ENCODE results near the gene CAMK1D. TPM values are rescaled to one million over a fixed set of nuclear protein-coding genes. Genes with fewer than 3 reads are reported as not detected.

Gene CAMK1D
- total and polyA plus RNA-seq, 10 of the 15 experiments (the other 5 are each of a cell fraction or from before 2014, with no cell fraction given) = 2.1 to 35.5 (median 14.7) TPM

DNA sequence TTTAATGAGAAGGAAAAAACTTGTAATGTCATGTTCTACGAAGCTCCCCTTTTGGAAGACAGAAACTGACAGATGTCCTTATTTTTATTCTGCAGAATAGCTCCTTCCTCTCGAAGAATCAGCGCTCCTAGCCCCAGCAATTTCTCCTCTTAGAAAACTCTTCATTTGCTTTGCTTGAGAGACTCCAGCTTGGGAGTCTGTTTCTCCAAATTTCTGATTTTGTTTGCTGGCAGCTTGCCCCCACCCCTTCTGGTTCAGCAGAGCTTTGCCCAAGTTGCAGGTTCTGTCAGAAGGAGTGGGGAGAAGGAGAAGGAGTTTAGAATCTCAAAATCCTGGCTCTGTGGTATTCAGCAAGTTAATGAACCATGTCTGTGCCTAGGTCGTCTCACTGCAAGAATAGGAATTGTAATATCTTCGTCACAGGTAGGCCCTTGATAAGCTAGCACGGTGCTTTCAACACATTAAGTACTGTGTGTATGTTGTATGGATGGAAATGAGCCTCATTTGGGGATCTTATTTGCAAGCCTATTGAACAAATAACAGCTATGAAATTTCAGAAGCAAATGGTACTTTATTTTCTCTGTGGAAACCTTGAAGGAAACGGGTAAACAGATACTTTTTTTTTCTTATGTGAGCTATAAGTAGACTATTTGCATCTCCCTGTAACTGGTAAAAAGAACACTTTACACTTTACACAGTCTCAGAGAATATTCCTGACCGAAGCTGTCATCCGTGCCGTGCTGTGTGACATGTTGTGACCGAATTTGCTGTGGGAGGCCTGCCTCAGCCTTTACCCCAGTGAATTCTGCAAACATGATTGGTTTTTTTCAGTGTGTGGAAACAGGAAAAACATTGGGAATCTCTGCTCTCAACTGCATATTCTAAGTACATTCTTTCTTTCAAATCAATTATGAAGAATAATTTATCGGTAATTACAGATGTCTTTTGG is 290.9 kb downstream of the CAMK1D start:
- in situ Hi-C loops (cut with MboI) (no loop called here), intact Hi-C loops (cut with micrococcal nuclease; ENCODE audit: unreplicated experiment) (no loop called here)
- ChIA-PET RAD21 (ENCODE audit: unreplicated experiment) (interaction anchor here (1.1 kb wide), 1 partner anchor 16 kb away, joined by 5 read pairs; no protein-coding TSS in a partner anchor), SMC1A (ENCODE audit: uncharacterized antibody, unreplicated experiment) (interaction anchor here (0.7 to 1.1 kb wide), 3 partner anchors 9 to 29 kb away, joined by 3 read pairs; no protein-coding TSS in a partner anchor), POLR2A (interaction anchor here (0.6 kb wide), 1 partner anchor 20 kb away, joined by 3 read pairs; no protein-coding TSS in a partner anchor), CTCF (interaction anchor here (0.6 to 3.4 kb wide), 4 partner anchors 8 to 376 kb away, joined by 3 to 12 read pairs (median 4); no protein-coding TSS in a partner anchor)
- Histone ChIP-seq H3K4me1 (ENCODE audit: control insufficient read depth, insufficient read depth, low read length) (no peaks in the 10 kb centered on the region; the same call in 1 of the 2 replicates), H3K4me3 (no peak overlapping the region), H3K27me3 (replicated peaks in 1 of 2; ENCODE audit: control insufficient read depth in 2 of 2, insufficient read depth in 2 of 2, low read length in 1 of 2) (no peaks in the 10 kb centered on the region), H3K9me3 (replicated peaks; ENCODE audit: control insufficient read depth, insufficient read depth, low read length) (no peaks in the 10 kb centered on the region), H3K27ac (ENCODE audit: control insufficient read depth, insufficient read depth) (no peak overlapping the region), H3K4me2 (ENCODE audit: control insufficient read depth, insufficient read depth) (no peak overlapping the region), H3K36me3 (ENCODE audit: control insufficient read depth in 2 of 2, insufficient read depth in 2 of 2, low read length in 1 of 2) (no peaks in the 10 kb centered on the region), H4K20me1 (ENCODE audit: control insufficient read depth, insufficient read depth) (no peaks in the 10 kb centered on the region), H2AFZ (ENCODE audit: control insufficient read depth, low read depth, low read length) (no peak overlapping the region), H3K79me2 (ENCODE audit: control insufficient read depth, insufficient read depth, low read length) (no peaks in the 10 kb centered on the region; the same call in 1 of the 2 replicates), H3K9ac (ENCODE audit: control insufficient read depth, insufficient read depth, low read length) (no peak overlapping the region)
- 82% methylated on average over 12 of the region's 12 CpGs for WGBS (ENCODE audit: insufficient coverage, insufficient replicate concordance, low lambda C conversion rate, missing lambda C conversion rate)
- BruUV-seq (replicated peaks) = TSS peak; percentile 20
- ATAC-seq = no peak
- no peak for FAIRE-seq
- no peak for DNase-seq (ENCODE audit: low read depth, low spot score)
- TF ChIP-seq CEBPB (IDR thresholded peaks at IDR 0.05; ENCODE audit: borderline replicate concordance in 1 of 2, low read depth in 2 of 2, low read length in 2 of 2) = no peak

DNA sequence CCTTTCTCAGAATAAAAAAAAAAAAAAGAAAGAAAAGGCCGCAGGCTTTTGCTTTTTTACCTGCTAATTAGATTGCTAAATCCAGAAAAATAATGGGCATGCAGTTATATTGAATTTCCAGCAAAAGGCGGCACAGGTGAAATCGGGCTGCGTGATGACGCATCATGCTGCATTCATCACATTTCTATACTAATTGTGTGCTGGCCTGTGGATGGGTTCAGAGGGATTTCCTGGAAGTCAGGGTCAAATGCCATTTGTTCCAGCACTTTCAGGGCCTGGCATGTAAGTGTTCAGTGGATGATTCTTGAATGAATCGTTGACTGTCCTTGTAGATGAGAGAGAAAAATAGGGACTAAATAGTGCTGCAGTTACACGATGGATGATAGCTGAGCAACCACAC is 292.7 kb downstream of the CAMK1D start:
- ATAC-seq (no peak), FAIRE-seq (no peak), DNase-seq (ENCODE audit: low read depth, low spot score) (no peak)
- no peak overlapping the region for H3K4me3 ChIP-seq
- no peak overlapping the region for H3K4me2 ChIP-seq (ENCODE audit: control insufficient read depth, insufficient read depth)
- 95% methylated on average over 7 of the region's 7 CpGs for WGBS (ENCODE audit: insufficient coverage, insufficient replicate concordance, low lambda C conversion rate, missing lambda C conversion rate)
- ChIA-PET POLR2A (no interaction called here), CTCF (no interaction called here), SMC1A (ENCODE audit: uncharacterized antibody, unreplicated experiment) (interaction anchor here (0.8 kb wide), 1 partner anchor 10 kb away, joined by 3 read pairs; no protein-coding TSS in a partner anchor), RAD21 (ENCODE audit: unreplicated experiment) (no interaction called here)
- H3K9me3 ChIP-seq (replicated peaks; ENCODE audit: control insufficient read depth, insufficient read depth, low read length) = no peaks in the 10 kb centered on the region
- H3K27ac ChIP-seq (ENCODE audit: control insufficient read depth, insufficient read depth) = no peak overlapping the region
- no peaks in the 10 kb centered on the region for H3K36me3 ChIP-seq (ENCODE audit: control insufficient read depth in 2 of 2, insufficient read depth in 2 of 2, low read length in 1 of 2)
- intact Hi-C loops (cut with micrococcal nuclease; ENCODE audit: unreplicated experiment) (no loop called here), in situ Hi-C loops (cut with MboI) (no loop called here)
- no peaks in the 10 kb centered on the region for H3K27me3 ChIP-seq (replicated peaks in 1 of 2; ENCODE audit: control insufficient read depth in 2 of 2, insufficient read depth in 2 of 2, low read length in 1 of 2)
- no peak overlapping the region for H3K9ac ChIP-seq (ENCODE audit: control insufficient read depth, insufficient read depth, low read length)
- no peak overlapping the region for H2AFZ ChIP-seq (ENCODE audit: control insufficient read depth, low read depth, low read length)
- no TSS peak for BruUV-seq (replicated peaks)
- H3K79me2 ChIP-seq (ENCODE audit: control insufficient read depth, insufficient read depth, low read length) = no peaks in the 10 kb centered on the region
- H4K20me1 ChIP-seq (ENCODE audit: control insufficient read depth, insufficient read depth) = no peaks in the 10 kb centered on the region
- H3K4me1 ChIP-seq (ENCODE audit: control insufficient read depth, insufficient read depth, low read length) = no peaks in the 10 kb centered on the region; the same call in 1 of the 2 replicates
- TF ChIP-seq RBBP5 (conservative IDR thresholded peaks at IDR 0.05) (no peak), ZNF622 (IDR thresholded peaks at IDR 0.05) (no peak), STAT3 (IDR thresholded peaks at IDR 0.05; ENCODE audit: low read depth, low read length) (no peak), BCL11A (IDR thresholded peaks at IDR 0.05; ENCODE audit: low read depth, low read length) (no peak), HCFC1 (IDR thresholded peaks at IDR 0.05; ENCODE audit: low read length) (no peak), JUNB (IDR thresholded peaks at IDR 0.05) (no peak), NFXL1 (IDR thresholded peaks at IDR 0.05; ENCODE audit: borderline replicate concordance) (no peak), PAX8 (IDR thresholded peaks at IDR 0.05) (no peak)
- TF ChIP-seq, protein P1, sequence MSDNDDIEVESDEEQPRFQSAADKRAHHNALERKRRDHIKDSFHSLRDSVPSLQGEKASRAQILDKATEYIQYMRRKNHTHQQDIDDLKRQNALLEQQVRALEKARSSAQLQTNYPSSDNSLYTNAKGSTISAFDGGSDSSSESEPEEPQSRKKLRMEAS (IDR thresholded peaks at IDR 0.05; ENCODE audit: low read depth, low read length) = no peak
- TF ChIP-seq, protein P2, sequence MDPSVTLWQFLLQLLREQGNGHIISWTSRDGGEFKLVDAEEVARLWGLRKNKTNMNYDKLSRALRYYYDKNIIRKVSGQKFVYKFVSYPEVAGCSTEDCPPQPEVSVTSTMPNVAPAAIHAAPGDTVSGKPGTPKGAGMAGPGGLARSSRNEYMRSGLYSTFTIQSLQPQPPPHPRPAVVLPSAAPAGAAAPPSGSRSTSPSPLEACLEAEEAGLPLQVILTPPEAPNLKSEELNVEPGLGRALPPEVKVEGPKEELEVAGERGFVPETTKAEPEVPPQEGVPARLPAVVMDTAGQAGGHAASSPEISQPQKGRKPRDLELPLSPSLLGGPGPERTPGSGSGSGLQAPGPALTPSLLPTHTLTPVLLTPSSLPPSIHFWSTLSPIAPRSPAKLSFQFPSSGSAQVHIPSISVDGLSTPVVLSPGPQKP (IDR thresholded peaks at IDR 0.05; ENCODE audit: low read depth, low read length) = no peak
- TF ChIP-seq, protein P3, sequence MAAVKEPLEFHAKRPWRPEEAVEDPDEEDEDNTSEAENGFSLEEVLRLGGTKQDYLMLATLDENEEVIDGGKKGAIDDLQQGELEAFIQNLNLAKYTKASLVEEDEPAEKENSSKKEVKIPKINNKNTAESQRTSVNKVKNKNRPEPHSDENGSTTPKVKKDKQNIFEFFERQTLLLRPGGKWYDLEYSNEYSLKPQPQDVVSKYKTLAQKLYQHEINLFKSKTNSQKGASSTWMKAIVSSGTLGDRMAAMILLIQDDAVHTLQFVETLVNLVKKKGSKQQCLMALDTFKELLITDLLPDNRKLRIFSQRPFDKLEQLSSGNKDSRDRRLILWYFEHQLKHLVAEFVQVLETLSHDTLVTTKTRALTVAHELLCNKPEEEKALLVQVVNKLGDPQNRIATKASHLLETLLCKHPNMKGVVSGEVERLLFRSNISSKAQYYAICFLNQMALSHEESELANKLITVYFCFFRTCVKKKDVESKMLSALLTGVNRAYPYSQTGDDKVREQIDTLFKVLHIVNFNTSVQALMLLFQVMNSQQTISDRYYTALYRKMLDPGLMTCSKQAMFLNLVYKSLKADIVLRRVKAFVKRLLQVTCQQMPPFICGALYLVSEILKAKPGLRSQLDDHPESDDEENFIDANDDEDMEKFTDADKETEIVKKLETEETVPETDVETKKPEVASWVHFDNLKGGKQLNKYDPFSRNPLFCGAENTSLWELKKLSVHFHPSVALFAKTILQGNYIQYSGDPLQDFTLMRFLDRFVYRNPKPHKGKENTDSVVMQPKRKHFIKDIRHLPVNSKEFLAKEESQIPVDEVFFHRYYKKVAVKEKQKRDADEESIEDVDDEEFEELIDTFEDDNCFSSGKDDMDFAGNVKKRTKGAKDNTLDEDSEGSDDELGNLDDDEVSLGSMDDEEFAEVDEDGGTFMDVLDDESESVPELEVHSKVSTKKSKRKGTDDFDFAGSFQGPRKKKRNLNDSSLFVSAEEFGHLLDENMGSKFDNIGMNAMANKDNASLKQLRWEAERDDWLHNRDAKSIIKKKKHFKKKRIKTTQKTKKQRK (IDR thresholded peaks at IDR 0.05; ENCODE audit: low read depth, low read length) = no peak

Data from GM12878 (cell line).